NCI-H2107 (cell line): Measurements from ENCODE around the gene ZNF804B.

Experiments used
- DNase-seq: peaks from one replicate; lab custom pipeline; 2025; lab: John Stamatoyannopoulos, UW

Gene ZNF804B

GRCh38 chr7:88759230-88760135, at the start of gene ZNF804B:
Gene ZNF804B (plus strand): TSS chr7:88759700. CDS start chr7:88759977, 277 bp downstream.
- no peak for DNase-seq

DNA sequence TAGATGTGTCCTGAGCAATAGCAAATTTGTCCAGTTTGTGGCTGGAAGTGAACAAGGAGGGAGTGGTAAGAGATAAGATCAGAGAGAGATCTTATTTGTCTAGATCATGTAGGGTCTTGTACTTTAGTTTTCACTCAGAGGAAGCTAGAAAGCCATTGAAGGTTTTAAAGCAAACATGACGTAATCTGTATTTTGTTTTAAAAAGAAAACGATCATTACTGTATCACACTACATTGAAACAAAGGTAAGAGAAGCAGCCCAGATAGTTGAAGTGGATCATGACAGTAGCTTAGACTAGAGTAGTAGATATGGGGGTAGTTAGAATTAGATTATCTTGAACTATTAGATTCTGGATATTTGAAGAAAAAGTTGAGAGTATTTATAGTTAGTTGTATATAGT, 23.6 kb upstream of the ZNF804B start:
- DNase-seq = no peak

- no peak for DNase-seq
These were observed 21.9 kb upstream of the ZNF804B start for GRCh38 chr7:88737632-88738031.

DNA sequence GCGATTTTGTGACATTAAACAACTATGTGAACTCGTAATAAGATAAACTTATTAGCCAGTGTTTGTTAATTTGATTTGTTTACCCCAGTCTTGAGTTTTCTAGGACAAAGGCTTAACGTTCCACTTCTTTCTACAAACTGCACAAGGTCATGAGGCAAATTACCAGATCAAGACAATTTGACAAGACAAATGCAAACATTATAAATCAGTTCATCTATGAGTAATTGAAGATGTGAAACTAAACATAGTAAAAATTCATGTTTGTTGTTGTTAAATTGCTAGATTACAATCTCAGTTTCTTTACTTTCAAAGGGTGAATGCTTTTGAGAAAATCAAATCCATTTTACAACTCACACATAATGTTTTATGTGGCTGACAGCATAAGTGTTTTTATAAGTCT, 13.4 kb upstream of the ZNF804B start:
- DNase-seq = no peak

DNA sequence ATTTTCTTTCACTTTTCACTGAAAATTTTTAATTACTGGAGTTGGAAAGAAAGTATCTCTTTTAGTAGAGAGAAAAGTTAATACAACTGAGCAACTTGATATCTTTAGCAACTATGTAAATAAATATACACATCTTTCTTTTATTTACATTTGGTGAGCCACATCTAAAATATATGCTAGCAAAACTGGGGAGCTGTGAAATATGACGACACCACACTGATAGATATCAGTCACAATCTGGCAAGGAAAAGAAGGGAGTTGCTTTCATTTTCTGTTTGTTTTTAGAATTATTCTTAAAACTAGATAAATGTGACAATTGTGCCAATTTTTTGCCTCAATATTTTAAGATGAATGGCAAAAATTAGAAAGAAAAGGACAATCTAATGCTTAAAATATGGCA, 2.7 kb upstream of the ZNF804B start:
- DNase-seq = no peak

DNA sequence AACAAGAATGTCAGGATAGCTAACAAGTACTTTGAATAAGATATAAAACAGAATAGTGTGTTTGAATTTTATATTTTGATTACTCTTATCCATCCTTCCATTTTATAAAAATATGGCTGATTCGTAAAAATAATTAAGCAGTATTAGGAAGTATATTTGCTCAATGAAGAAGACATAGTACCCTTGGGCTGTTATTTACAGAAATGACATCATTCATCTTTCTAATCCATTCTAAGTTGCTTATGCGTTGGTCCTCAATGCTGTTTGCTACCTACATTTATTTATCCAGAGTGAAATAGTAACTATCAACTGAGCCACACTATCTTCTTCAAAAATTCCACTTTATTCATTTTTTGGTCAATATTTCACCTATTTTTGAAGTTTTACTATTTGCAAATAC, 2.1 kb upstream of the ZNF804B start:
- DNase-seq = no peak

- DNase-seq = no peak
These were observed 895 bp upstream of the ZNF804B start for GRCh38 chr7:88758381-88759229.

- DNase-seq = no peak
These were observed 626 bp downstream of the ZNF804B start for GRCh38 chr7:88760136-88760515.

- no peak for DNase-seq
These were observed 2.3 kb downstream of the ZNF804B start for GRCh38 chr7:88761779-88762178.

GRCh38 chr7:88771417-88771816, 11.9 kb downstream of the ZNF804B start:
- no peak for DNase-seq

DNA sequence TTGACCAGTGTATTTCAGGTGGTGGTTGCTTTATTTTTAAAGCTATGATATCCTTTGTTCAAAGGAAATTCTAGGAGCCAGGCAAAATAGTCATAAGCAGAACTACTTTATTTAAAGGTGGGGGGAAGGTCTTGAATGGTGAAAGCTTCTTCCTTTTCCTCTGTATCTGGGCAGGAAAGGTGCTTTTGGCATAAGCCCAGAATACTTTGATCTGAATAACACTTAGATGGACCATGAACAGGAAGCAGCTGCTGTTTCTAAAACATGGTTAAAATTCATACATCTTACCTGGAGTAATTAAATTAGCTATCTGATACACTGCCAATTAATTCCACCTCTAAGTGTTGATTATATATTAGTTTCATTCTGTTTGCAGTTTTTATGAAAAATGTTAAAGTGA, 13.3 kb downstream of the ZNF804B start:
- no peak for DNase-seq

DNA sequence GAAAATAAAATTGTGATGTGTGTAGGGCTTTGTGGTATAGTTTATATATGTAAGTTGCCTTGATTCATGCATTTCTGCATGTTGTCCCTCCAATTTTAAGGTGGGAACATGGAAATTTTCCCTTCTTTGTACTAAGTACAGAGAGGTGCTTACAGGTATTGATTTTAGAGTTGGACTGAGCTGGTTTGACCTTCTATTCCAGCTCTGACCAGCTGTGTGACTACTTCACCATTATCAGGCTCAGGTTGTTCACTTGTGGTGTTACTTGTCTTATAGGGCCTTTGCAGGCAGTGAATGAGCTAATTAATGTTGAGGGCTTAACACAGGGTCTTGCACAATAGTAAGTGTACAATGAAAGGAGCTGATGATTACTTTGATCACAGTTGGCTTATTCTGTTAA, 16.3 kb downstream of the ZNF804B start:
- DNase-seq = no peak

DNA sequence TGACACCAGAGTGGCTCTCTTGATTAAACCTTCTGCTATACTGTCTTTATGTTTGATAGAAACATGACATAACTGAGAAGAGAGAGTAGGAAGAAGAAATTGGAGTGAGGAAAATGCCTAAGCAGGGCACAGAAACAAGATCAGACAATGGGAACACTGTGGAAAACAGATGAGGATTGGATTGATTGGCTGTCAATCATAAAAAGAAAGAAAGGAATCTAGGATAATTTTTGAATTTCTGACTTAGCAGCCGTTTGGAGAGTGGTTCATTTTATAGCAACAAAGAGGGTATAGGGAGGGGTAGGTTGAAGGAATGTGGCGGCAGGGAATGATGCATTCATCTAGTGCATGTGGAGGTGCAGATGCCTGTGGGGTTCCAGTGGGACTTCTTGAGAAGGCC, 28.3 kb downstream of the ZNF804B start:
- no peak for DNase-seq

- no peak for DNase-seq
These were observed 30.1 kb downstream of the ZNF804B start for GRCh38 chr7:88789480-88790064.

DNA sequence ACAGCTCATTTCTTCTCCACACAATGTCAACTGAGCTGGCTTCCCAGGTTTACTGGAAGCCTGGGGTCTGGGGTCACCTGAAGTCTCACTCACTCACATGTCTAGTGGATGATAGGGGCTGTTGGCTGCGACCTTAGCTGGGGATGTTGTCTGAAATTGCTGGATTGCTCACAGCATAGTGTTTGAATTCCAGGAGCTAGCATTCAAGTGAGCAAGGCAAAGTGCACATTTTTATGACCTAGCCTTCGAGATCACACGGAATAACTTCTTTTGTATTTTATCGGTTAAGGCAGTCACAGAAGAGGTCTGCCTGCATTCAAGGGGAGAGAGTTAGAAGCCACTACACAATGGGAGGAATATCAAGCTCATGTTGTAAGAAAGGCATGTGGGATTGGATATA, 32.4 kb downstream of the ZNF804B start:
- DNase-seq = no peak

DNA sequence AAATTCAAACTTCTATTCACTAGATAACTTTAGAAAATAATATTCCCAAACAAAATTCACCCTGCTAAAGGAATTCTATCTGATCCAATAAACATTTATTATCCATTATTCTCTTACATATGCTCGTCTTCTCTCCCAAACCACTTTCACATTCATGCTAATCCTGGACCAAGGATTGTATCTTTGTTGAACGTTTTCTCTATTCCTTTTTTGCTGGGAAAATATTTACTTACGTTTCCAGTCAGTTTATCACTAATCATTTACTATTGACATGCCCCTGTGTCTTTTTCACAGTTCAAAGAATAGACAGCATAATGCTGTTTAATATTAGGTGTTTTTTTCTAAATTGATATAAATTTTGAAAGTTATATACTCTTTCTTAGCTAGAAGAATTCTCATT, 32.9 kb downstream of the ZNF804B start:
- no peak for DNase-seq

- no peak for DNase-seq
These were observed 36.1 kb downstream of the ZNF804B start, which contains the start of gene TEX47 for GRCh38 chr7:88795553-88795952. Gene TEX47 (minus strand): TSS chr7:88795737. CDS start chr7:88794942, 795 bp downstream.

DNA sequence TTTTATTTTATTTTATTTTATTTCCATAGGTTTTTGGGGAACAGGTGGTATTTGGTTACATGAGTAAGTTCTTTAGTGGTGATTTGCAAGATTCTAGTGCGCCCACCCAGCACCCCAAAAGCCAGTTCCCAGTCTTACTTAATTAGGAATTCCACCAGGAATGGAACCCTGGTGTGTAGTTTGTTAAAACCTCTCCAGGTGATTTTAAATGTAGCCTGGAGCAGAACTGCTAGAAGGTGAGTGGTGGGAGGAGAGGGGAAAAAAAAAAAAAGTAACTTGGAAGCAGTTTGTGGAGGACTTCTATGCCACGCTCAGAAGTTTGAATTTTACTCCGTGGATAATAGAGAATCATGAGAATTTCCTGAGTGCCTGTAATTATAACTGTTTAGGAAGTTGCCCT, 41.5 kb downstream of the ZNF804B start:
- DNase-seq = no peak

GRCh38 chr7:88806280-88807037, 47.0 kb downstream of the ZNF804B start:
- no peak for DNase-seq

- no peak for DNase-seq
These were observed 59.1 kb downstream of the ZNF804B start for GRCh38 chr7:88818552-88818951.

GRCh38 chr7:88826222-88826621, 66.7 kb downstream of the ZNF804B start:
- DNase-seq = no peak
